GM21381 (cell line): ENCODE results near the gene TERB1.

Source experiments
- ATAC-seq: cut with Tn5 transposase; IDR thresholded peaks from one replicate; pipeline ENCODE4 v1.9.1; 2021; ENCODE audit warnings: mild to moderate bottlenecking, moderate library complexity; ENCODE audit not compliant: unreplicated experiment

TERB1 gene

GRCh38 chr16:66751053-66751302 lies 50.4 kb downstream of the TERB1 start:
- ATAC-seq, result no peak

- ATAC-seq, result peak; percentile 10
Measured at GRCh38 chr16:66750279-66751052, 50.9 kb downstream of the TERB1 start.

- ATAC-seq, result peak; percentile 57
Measured at GRCh38 chr16:66746682-66747081, 54.7 kb downstream of the TERB1 start.

- no peak for ATAC-seq
Measured at GRCh38 chr16:66746048-66746447, 55.3 kb downstream of the TERB1 start.

GRCh38 chr16:66741950-66742808 lies 59.2 kb downstream of the TERB1 start:
- ATAC-seq, result no peak

- ATAC-seq, result no peak
Measured at GRCh38 chr16:66741169-66741900, 60.0 kb downstream of the TERB1 start.

GRCh38 chr16:66740533-66740932 lies 60.9 kb downstream of the TERB1 start:
- no peak for ATAC-seq

- no peak for ATAC-seq
Measured at GRCh38 chr16:66740010-66740409, 61.4 kb downstream of the TERB1 start.

- ATAC-seq, result no peak
Measured at GRCh38 chr16:66735891-66736290, 65.5 kb downstream of the TERB1 start.

- ATAC-seq, result no peak
Measured at GRCh38 chr16:66731101-66731500, 70.3 kb downstream of the TERB1 start.

GRCh38 chr16:66728804-66729203 lies 72.6 kb downstream of the TERB1 start:
- no peak for ATAC-seq

- ATAC-seq, result no peak
Measured at GRCh38 chr16:66728117-66728787, 73.1 kb downstream of the TERB1 start.

GRCh38 chr16:66720766-66721165 lies 80.6 kb downstream of the TERB1 start:
- ATAC-seq, result no peak

- no peak for ATAC-seq
Measured at GRCh38 chr16:66719246-66719645, 82.1 kb downstream of the TERB1 start.

GRCh38 chr16:66717776-66718175 lies 83.6 kb downstream of the TERB1 start:
- no peak for ATAC-seq

- ATAC-seq, result no peak
Measured at GRCh38 chr16:66717112-66717675, 84.2 kb downstream of the TERB1 start.

GRCh38 chr16:66714654-66715307 lies 86.6 kb downstream of the TERB1 start:
- no peak for ATAC-seq

- no peak for ATAC-seq
Measured at GRCh38 chr16:66714062-66714461, 87.3 kb downstream of the TERB1 start.

GRCh38 chr16:66713076-66713475 lies 88.3 kb downstream of the TERB1 start:
- ATAC-seq, result no peak

GRCh38 chr16:66712512-66712911 lies 88.9 kb downstream of the TERB1 start:
- ATAC-seq, result no peak
